MM.1S (cell line): Measurements from ENCODE around the gene NDUFS3.

Source experiments
- CTCF ChIP-seq: fragments of 300-600 bp; sonication (generic); IDR thresholded peaks from 2 replicates; pipeline ENCODE4 v1.5.1; 2016; ENCODE audit warnings: antibody characterized with exemption, low read length, mixed read lengths
- EZH2 ChIP-seq: fragments of 300-600 bp; sonication (generic); optimal IDR thresholded peaks from 2 replicates; pipeline ENCODE3; 2017; ENCODE audit warnings: low read depth, mild to moderate bottlenecking, antibody characterized with exemption, low read length, mixed read lengths
- EZH2phosphoT487 ChIP-seq: fragments of 300-600 bp; sonication (generic); IDR thresholded peaks from 2 replicates; pipeline ENCODE4 v1.6.1; 2018; ENCODE audit warnings: antibody characterized with exemption, low read length

DNA sequence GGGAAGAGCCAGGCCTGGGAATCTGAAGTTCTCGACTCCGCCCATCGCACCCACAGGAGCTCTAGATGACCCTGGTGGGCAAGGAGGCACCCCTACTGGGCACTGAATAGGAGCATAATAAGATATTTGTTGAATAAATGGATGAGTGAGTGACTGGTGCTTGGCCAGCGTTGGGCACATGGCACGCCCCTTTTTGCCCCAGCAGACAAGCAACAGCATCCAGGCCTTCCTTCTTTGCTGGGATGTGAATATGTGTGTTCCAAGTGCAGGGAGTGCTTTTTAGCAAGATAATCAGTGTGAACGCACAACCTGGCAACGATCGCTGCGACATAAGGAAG, 25.5 kb upstream of the NDUFS3 start:
- TF ChIP-seq CTCF (no peak), EZH2 (no peak), EZH2phosphoT487 (no peak)
